Measurements from ENCODE around the gene TBCD.

DNA sequence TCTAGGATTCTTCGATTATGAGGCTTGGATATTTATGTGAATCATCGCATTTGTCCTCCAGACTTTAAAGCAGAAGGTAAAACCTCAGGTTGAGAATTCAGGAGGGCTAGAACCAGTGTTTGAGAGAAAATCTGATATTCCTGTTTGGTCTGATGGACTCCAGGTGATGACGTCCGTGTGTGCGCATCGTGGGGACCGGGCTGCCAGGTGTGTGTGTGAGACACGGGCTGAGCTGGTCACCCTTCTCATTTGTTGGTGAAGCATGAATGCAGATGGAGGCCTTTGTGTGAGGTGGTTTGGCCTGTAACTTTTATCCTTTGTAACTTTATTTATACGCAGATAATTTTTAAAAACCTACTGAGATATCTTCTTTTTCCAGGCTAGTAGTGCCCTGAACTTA, 45.2 kb downstream of the TBCD start:
- TF ChIP-seq, protein P1, sequence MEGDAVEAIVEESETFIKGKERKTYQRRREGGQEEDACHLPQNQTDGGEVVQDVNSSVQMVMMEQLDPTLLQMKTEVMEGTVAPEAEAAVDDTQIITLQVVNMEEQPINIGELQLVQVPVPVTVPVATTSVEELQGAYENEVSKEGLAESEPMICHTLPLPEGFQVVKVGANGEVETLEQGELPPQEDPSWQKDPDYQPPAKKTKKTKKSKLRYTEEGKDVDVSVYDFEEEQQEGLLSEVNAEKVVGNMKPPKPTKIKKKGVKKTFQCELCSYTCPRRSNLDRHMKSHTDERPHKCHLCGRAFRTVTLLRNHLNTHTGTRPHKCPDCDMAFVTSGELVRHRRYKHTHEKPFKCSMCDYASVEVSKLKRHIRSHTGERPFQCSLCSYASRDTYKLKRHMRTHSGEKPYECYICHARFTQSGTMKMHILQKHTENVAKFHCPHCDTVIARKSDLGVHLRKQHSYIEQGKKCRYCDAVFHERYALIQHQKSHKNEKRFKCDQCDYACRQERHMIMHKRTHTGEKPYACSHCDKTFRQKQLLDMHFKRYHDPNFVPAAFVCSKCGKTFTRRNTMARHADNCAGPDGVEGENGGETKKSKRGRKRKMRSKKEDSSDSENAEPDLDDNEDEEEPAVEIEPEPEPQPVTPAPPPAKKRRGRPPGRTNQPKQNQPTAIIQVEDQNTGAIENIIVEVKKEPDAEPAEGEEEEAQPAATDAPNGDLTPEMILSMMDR (IDR thresholded peaks at IDR 0.05; ENCODE audit: low read depth, low read length), result no peak
- TF ChIP-seq MYC (IDR thresholded peaks at IDR 0.05; ENCODE audit: low read depth, low read length), result no peak

Data from NB4 (cell line).